K562 (cell line): ENCODE measurements around the gene HPD. TPM values are rescaled to one million over a fixed set of nuclear protein-coding genes. Genes with fewer than 3 reads are reported as not detected.

Experiments
- ATAC-seq: fragments of 200-7000 bp; cut with Tn5 transposase; 3 replicates; pipeline ENCODE4 v1.9.1; 2020; ENCODE audit warnings: moderate library complexity
- BruUV-seq: library from RNA; stranded (reverse); fragments of 400-500 nt; replicated peaks from 2 replicates; lab custom pipeline; 2021; lab: Mats Ljungman, UMichigan
- CTCF ChIA-PET: fragments of 300-600 bp; formaldehyde crosslinking; extraction: SDS; loops from one replicate; lab custom pipeline; 2021; ENCODE audit warnings: low intra/inter-chr PET ratio; lab: Yijun Ruan, JAX
- POLR2A ChIA-PET: fragments of 300-600, 350-650 bp; sonication (Branson Sonifier 250); formaldehyde crosslinking; extraction: SDS; loops from one replicate; lab custom pipeline; 2021; ENCODE audit warnings: antibody characterized with exemption, inconsistent platforms; lab: Yijun Ruan, JAX
- DNase-seq, 4 experiments: peaks; one replicate each; pipeline versions ENCODE4 v3.0.0 to v3.0.0-alpha.2; 2011 to 2018; ENCODE audit warnings: low spot score in 3 of 4, mixed read lengths in 3 of 4; ENCODE audit errors: extremely low read depth in 1 of 4
- FAIRE-seq: peaks from 2 replicates; lab custom pipeline; 2011; peaks lifted over from hg19 to GRCh38; lab: Jason Lieb, UNC
- H2AFZ ChIP-seq: 2 replicates; pipeline ENCODE4 v1.6.0; 2011; ENCODE audit warnings: low read depth, low read length, control low read depth, inconsistent platforms
- H3K27ac ChIP-seq: fragments of 200-600 bp; 3 replicates; pipeline ENCODE4 v1.8.0; 2011; ENCODE audit warnings: low read depth, mild to moderate bottlenecking, control low read depth, inconsistent platforms, low read length, moderate library complexity, mixed read lengths; ENCODE audit errors: extremely low read depth
- H3K27me3 ChIP-seq, 2 experiments: fragments of 300-600 bp in 1 of 2; 2 replicates in 1 of 2; 3 replicates in 1 of 2; pipeline versions ENCODE4 v1.6.0 to v1.8.0; 2011; ENCODE audit warnings: inconsistent platforms in 2 of 2, low read length in 2 of 2, mild to moderate bottlenecking in 1 of 2, mixed read lengths in 1 of 2, moderate library complexity in 1 of 2; ENCODE audit not compliant: control insufficient read depth in 2 of 2, insufficient read depth in 2 of 2
- H3K36me3 ChIP-seq: fragments of 300-600 bp; 3 replicates; pipeline ENCODE4 v1.8.0; 2011; ENCODE audit warnings: mild to moderate bottlenecking, low read length, inconsistent platforms; ENCODE audit not compliant: control insufficient read depth, insufficient read depth
- H3K4me1 ChIP-seq, 2 experiments: fragments of 200-600 bp in 1 of 2; replicated peaks in 1 of 2; 2 replicates in 1 of 2; 3 replicates in 1 of 2; pipeline versions ENCODE4 v1.5.1 to v1.8.0; 2011; ENCODE audit warnings: inconsistent platforms in 2 of 2, low read length in 2 of 2, mild to moderate bottlenecking in 1 of 2, mixed read lengths in 1 of 2, moderate library complexity in 1 of 2; ENCODE audit not compliant: control insufficient read depth in 2 of 2, insufficient read depth in 2 of 2
- H3K4me2 ChIP-seq: 2 replicates; pipeline ENCODE4 v1.6.1; 2011; ENCODE audit warnings: low read length, control low read depth, inconsistent platforms, mixed read lengths; ENCODE audit not compliant: insufficient read depth
- H3K4me3 ChIP-seq: fragments of 200-600 bp; sonication (generic), shearing (Covaris generic); 2 replicates; pipeline ENCODE4 v1.5.1; 2016; ENCODE audit warnings: control low read depth, inconsistent platforms
- H3K79me2 ChIP-seq: fragments of 200-600 bp; 3 replicates; pipeline ENCODE4 v1.8.0; 2011; ENCODE audit warnings: low read length, inconsistent platforms; ENCODE audit not compliant: control insufficient read depth, insufficient read depth
- H3K9ac ChIP-seq, 2 experiments: 2 replicates each; pipeline versions ENCODE4 v1.6.0 to v1.6.1; 2011; ENCODE audit warnings: low read depth in 2 of 2, low read length in 2 of 2, control low read depth in 1 of 2, inconsistent platforms in 1 of 2, mild to moderate bottlenecking in 1 of 2, mixed read lengths in 1 of 2; ENCODE audit not compliant: insufficient read depth in 1 of 2
- H3K9me1 ChIP-seq: one replicate; pipeline ENCODE4 v1.6.0; 2011; ENCODE audit warnings: inconsistent platforms, mild to moderate bottlenecking, low read length, moderate library complexity; ENCODE audit not compliant: control insufficient read depth, insufficient read depth
- H3K9me3 ChIP-seq: replicated peaks from 2 replicates; pipeline ENCODE4 v1.5.1; 2011; ENCODE audit warnings: low read depth, low read length, inconsistent platforms; ENCODE audit not compliant: control insufficient read depth, insufficient read depth
- H4K20me1 ChIP-seq: replicated peaks from 2 replicates; pipeline ENCODE4 v1.6.1; 2011; ENCODE audit warnings: low read length, inconsistent platforms, mixed read lengths; ENCODE audit not compliant: control insufficient read depth, insufficient read depth
- ARHGAP35 ChIP-seq: fragments of 450-650 bp; IDR thresholded peaks from 2 replicates; pipeline ENCODE4 v1.6.1; 2018; ENCODE audit not compliant: partially characterized antibody
- CBX3 ChIP-seq, 2 experiments: IDR thresholded peaks; 1 replicate in 1 of 2; 2 replicates in 1 of 2; pipeline ENCODE4 v1.6.1; 2012; ENCODE audit warnings: inconsistent platforms in 2 of 2, low read length in 2 of 2, borderline replicate concordance in 1 of 2, control low read depth in 1 of 2
- CHD1 ChIP-seq: fragments of 200-600 bp; sonication (generic); IDR thresholded peaks from one replicate; pipeline ENCODE4 v1.6.1; 2012; ENCODE audit warnings: mild to moderate bottlenecking, moderate library complexity, low read length, inconsistent platforms
- CHD2 ChIP-seq: IDR thresholded peaks from 2 replicates; pipeline ENCODE4 v1.6.1; 2011; ENCODE audit warnings: low read depth, low read length
- NFRKB ChIP-seq: fragments of 450-650 bp; IDR thresholded peaks from 2 replicates; pipeline ENCODE4 v1.6.1; 2016; ENCODE audit warnings: low read depth
- RUNX1 ChIP-seq: sonication (generic); IDR thresholded peaks from 2 replicates; pipeline ENCODE4 v1.6.1; 2016; ENCODE audit warnings: antibody characterized with exemption, low read depth
- TEAD1 ChIP-seq, 2 experiments: fragments of 450-650 bp in 1 of 2; sonication (generic) in 1 of 2; formaldehyde crosslinking; IDR thresholded peaks; 2 replicates each; pipeline versions ENCODE4 v1.4.0 to v1.8.0; 2020 to 2022; ENCODE audit warnings: mild to moderate bottlenecking in 2 of 2, missing genetic modification reagents in 1 of 2
- WGBS: fragments of 100-300 bp; shearing (Covaris generic); methylation state at CpG from one replicate; pipeline ENCODE4 v1.1.6; 2016; ENCODE audit warnings: low coverage, mixed read lengths; ENCODE audit not compliant: insufficient coverage; ENCODE audit errors: missing lambda C conversion rate; 5-methylcytosine and 5-hydroxymethylcytosine counted together
- in situ Hi-C: fragments of 300-500 bp; cut with MboI; formaldehyde crosslinking; loops from 4 replicates; pipeline ENCODE4 v1.15.0; 2018; ENCODE audit warnings: inconsistent platforms, mixed read lengths
- intact Hi-C: fragments of 100-400 bp; cut with micrococcal nuclease; formaldehyde crosslinking; loops from 2 replicates; pipeline ENCODE4 v1.14.2; 2022
- polyA plus RNA-seq, 8 experiments: library from polyadenylated mRNA; depleted of rRNA in 4 of 8; stranded (reverse) in 5 of 8; unstranded in 3 of 8; fragments of >200 nt; fragmentation: Nextera tagmentation in 2 of 8; fragmentation: Illumina TruSeq in 1 of 8; extraction: Ambion mirVana in 2 of 8; extraction: Trizol in 1 of 8; gene quantifications; 2 replicates each; pipeline versions ENCODE4 v1.2.1 to v1.2.3, GENCODE V29; 2011 to 2014; ENCODE audit warnings: inconsistent platforms in 1 of 8, missing spikeins in 1 of 8
- total RNA-seq, 7 experiments: library from RNA; depleted of rRNA in 6 of 7; stranded (reverse); fragments of >200 nt in 6 of 7; fragmentation: Illumina TruSeq in 2 of 7; extraction: Trizol in 2 of 7; gene quantifications; 2 replicates each; pipeline versions ENCODE4 v1.2.1 to v1.2.3, GENCODE V29; 2011 to 2021; ENCODE audit warnings: low replicate concordance in 1 of 7
- TF ChIP-seq, protein P1 (sequence below): sonication (generic); formaldehyde crosslinking; IDR thresholded peaks from 2 replicates; pipeline ENCODE4 v1.8.0; 2023; ENCODE audit warnings: mild to moderate bottlenecking, missing genetic modification reagents
- TF ChIP-seq, protein P2 (sequence below), 3 experiments: fragments of 200-800 bp in 1 of 3; sonication (Bioruptor generic) in 1 of 3; sonication (generic) in 1 of 3; formaldehyde crosslinking in 1 of 3; IDR thresholded peaks; 2 replicates each; pipeline versions ENCODE4 v1.6.1 to v1.8.0; 2016 to 2022; ENCODE audit warnings: mild to moderate bottlenecking in 2 of 3, missing compliant biosample characterization in 2 of 3, missing genetic modification characterization in 2 of 3, missing genetic modification reagents in 1 of 3

HPD gene
- total and polyA plus RNA-seq, 9 of the 15 experiments (the other 6 are each of a cell fraction or from before 2014, with no cell fraction given) = 0.06 to 0.29 (median 0.07) TPM; not detected in 4

DNA sequence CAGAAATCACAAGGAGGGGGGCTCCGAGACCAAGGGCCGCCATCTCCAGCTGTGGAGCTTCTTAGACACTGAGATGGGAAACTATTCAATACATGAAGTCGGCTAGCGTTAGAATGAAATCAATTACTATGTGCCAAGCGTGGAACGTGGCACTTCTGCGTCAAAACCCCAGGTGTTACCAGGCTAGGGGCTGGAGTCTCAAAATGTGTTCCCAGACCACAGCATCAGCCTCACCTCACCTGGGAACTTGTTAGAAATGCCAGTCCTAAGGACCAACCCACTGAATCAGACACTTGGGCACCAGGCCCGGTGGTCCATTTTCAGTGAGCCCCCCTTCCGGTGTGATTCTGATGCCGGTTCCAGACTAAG is 59.9 kb downstream of the HPD start:
- Histone ChIP-seq H3K27me3 (no peaks in the 10 kb centered on the region), H3K4me2 (peak overlapping the region; percentile 91), H3K36me3 (peaks cover 33% of the 10 kb centered on the region), H3K4me1 (peaks cover 40 to 80% of the 10 kb centered on the region in 2 experiments), H4K20me1 (no peaks in the 10 kb centered on the region), H3K9ac (peak overlapping the region; percentile 77 to 92), H2AFZ (no peak overlapping the region), H3K79me2 (peaks cover 82% of the 10 kb centered on the region), H3K9me3 (no peaks in the 10 kb centered on the region), H3K4me3 (peak overlapping the region; percentile 32), H3K9me1 (no peaks in the 10 kb centered on the region), H3K27ac (peak overlapping the region; percentile 89)
- intact Hi-C loops = no loop called here
- 6% methylated on average over 10 of the region's 10 CpGs for WGBS
- CTCF ChIA-PET = no interaction called here
- BruUV-seq = no TSS peak
- DNase-seq = no peak
- no peak for FAIRE-seq
- TF ChIP-seq RUNX1 (0 out of 2 replicates have a peak, but pooled peaks have one; percentile 21), CHD1 (peak; percentile 59), NFRKB (0 out of 2 replicates have a peak, but pooled peaks have one; percentile 36), CBX3 (IDR thresholded peaks at IDR 0.05; ENCODE audit: borderline replicate concordance in 1 of 2, low read length in 2 of 2) (no peak), ARHGAP35 (peak; percentile 16), CHD2 (0 out of 2 replicates have a peak, but pooled peaks have one; percentile 3), TEAD1 (CRISPR knock-in tag; IDR thresholded peaks at IDR 0.05) (0 out of 4 replicates have a peak, but pooled peaks of 1 of the 2 experiments have one; percentile 10)
- TF ChIP-seq, protein P1, sequence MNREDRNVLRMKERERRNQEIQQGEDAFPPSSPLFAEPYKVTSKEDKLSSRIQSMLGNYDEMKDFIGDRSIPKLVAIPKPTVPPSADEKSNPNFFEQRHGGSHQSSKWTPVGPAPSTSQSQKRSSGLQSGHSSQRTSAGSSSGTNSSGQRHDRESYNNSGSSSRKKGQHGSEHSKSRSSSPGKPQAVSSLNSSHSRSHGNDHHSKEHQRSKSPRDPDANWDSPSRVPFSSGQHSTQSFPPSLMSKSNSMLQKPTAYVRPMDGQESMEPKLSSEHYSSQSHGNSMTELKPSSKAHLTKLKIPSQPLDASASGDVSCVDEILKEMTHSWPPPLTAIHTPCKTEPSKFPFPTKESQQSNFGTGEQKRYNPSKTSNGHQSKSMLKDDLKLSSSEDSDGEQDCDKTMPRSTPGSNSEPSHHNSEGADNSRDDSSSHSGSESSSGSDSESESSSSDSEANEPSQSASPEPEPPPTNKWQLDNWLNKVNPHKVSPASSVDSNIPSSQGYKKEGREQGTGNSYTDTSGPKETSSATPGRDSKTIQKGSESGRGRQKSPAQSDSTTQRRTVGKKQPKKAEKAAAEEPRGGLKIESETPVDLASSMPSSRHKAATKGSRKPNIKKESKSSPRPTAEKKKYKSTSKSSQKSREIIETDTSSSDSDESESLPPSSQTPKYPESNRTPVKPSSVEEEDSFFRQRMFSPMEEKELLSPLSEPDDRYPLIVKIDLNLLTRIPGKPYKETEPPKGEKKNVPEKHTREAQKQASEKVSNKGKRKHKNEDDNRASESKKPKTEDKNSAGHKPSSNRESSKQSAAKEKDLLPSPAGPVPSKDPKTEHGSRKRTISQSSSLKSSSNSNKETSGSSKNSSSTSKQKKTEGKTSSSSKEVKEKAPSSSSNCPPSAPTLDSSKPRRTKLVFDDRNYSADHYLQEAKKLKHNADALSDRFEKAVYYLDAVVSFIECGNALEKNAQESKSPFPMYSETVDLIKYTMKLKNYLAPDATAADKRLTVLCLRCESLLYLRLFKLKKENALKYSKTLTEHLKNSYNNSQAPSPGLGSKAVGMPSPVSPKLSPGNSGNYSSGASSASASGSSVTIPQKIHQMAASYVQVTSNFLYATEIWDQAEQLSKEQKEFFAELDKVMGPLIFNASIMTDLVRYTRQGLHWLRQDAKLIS (CRISPR knock-in tag) = no peak
- TF ChIP-seq, protein P2, sequence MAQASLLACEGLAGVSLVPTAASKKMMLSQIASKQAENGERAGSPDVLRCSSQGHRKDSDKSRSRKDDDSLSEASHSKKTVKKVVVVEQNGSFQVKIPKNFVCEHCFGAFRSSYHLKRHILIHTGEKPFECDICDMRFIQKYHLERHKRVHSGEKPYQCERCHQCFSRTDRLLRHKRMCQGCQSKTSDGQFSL (CRISPR knock-in tag; IDR thresholded peaks at IDR 0.05) = 0 out of 2 replicates have a peak, but pooled peaks have one; percentile 21
- TF ChIP-seq, protein P2 (tag; IDR thresholded peaks at IDR 0.05) = no peak
- ATAC-seq = no peak
- in situ Hi-C loops = loop anchor here (5.0 kb wide), 1 partner anchor 89 kb away; the partner anchor contains the start of gene PSMD9
- POLR2A ChIA-PET = interaction anchor here (0.5 to 9.4 kb wide), 11 partner anchors 9 to 349 kb away, joined by 3 to 194 read pairs (median 4); partner anchors contain the start of gene SETD1B
